Uterus (tissue), 2 donors: Measurements from ENCODE around the gene OR4S1.

Experiments used
- POLR2A ChIP-seq, 2 donors: fragments of 450-650 bp; IDR thresholded peaks; one replicate each; pipeline ENCODE4 v1.6.1; 2016; ENCODE audit warnings: antibody characterized with exemption in 2 of 2, mild to moderate bottlenecking in 1 of 2, moderate library complexity in 1 of 2
- TF ChIP-seq, protein P1 (sequence below), 4 experiments: fragments of 200-600 bp in 2 of 4; fragments of 450-650 bp in 2 of 4; sonication (generic) in 2 of 4; IDR thresholded peaks; one replicate each; pipeline ENCODE4 v1.5.1; 2016 to 2019; ENCODE audit warnings: antibody characterized with exemption in 4 of 4, mild to moderate bottlenecking in 2 of 4, moderate library complexity in 1 of 4

GRCh38 chr11:48261600-48261999 is 44.4 kb upstream of the OR4S1 start:
- TF ChIP-seq, protein P1, sequence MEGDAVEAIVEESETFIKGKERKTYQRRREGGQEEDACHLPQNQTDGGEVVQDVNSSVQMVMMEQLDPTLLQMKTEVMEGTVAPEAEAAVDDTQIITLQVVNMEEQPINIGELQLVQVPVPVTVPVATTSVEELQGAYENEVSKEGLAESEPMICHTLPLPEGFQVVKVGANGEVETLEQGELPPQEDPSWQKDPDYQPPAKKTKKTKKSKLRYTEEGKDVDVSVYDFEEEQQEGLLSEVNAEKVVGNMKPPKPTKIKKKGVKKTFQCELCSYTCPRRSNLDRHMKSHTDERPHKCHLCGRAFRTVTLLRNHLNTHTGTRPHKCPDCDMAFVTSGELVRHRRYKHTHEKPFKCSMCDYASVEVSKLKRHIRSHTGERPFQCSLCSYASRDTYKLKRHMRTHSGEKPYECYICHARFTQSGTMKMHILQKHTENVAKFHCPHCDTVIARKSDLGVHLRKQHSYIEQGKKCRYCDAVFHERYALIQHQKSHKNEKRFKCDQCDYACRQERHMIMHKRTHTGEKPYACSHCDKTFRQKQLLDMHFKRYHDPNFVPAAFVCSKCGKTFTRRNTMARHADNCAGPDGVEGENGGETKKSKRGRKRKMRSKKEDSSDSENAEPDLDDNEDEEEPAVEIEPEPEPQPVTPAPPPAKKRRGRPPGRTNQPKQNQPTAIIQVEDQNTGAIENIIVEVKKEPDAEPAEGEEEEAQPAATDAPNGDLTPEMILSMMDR (IDR thresholded peaks at IDR 0.05) = no peak
- TF ChIP-seq POLR2A (IDR thresholded peaks at IDR 0.05) = no peak
